Activated naive CD4-positive, alpha-beta T cell treated with anti-CD3 and anti-CD28 coated beads for 36 hours (primary cell): Measurements from ENCODE around the gene TBRG4. TPM values are rescaled to one million over a fixed set of nuclear protein-coding genes. Genes with fewer than 3 reads are reported as not detected.
A peak's percentile ranks its signal among the peaks of the same experiment; 100 is the strongest.
"Not testable (repeated sequence)": the region's sequence is repeated elsewhere in the genome, so short reads cannot be mapped to it uniquely, and the experiment has no call there.

ENCODE experiments used
- CTCF ChIA-PET: fragments of 350-600 bp; sonication (Branson Sonifier 250); formaldehyde crosslinking; loops from one replicate; lab custom pipeline; 2021; ENCODE audit warnings: antibody characterized with exemption; lab: Charles Lee
- DNase-seq: peaks from one replicate; pipeline ENCODE4 v3.0.0-alpha.2; 2020
- H3K27ac Mint-ChIP-seq: one replicate; pipeline ENCODE4 v1.8.0; 2021; ENCODE audit warnings: mild to moderate bottlenecking, mixed read lengths
- H3K27me3 Mint-ChIP-seq: one replicate; pipeline ENCODE4 v1.8.0; 2021; ENCODE audit warnings: low read depth, mixed read lengths
- H3K36me3 Mint-ChIP-seq: one replicate; pipeline ENCODE4 v1.8.0; 2021; ENCODE audit warnings: low read depth, mixed read lengths
- H3K4me1 Mint-ChIP-seq: one replicate; pipeline ENCODE4 v1.8.0; 2021; ENCODE audit warnings: low read depth, mixed read lengths
- H3K4me3 Mint-ChIP-seq: one replicate; pipeline ENCODE4 v1.8.0; 2021; ENCODE audit warnings: mild to moderate bottlenecking, moderate library complexity, mixed read lengths
- H3K9me3 Mint-ChIP-seq: one replicate; pipeline ENCODE4 v1.8.0; 2021; ENCODE audit warnings: mixed read lengths
- intact Hi-C: fragments of 100-400 bp; cut with micrococcal nuclease; formaldehyde crosslinking; loops from one replicate; pipeline ENCODE4 v1.15.1; 2023
- total RNA-seq, 2 experiments: library from RNA; stranded (reverse); gene quantifications; one replicate each; pipeline ENCODE4 v1.2.3, GENCODE V29; 2021

Gene TBRG4
- 100 to 1,000 TPM; 127 to 136 TPM for total RNA-seq

- H3K9me3 Mint-ChIP-seq = no peaks in the 10 kb centered on the region
- peaks cover 40% of the 10 kb centered on the region for H3K4me1 Mint-ChIP-seq
- H3K27ac Mint-ChIP-seq = peak within 1 kb of the TSS; percentile 89
Measured at GRCh38 chr7:45111298-45112223, at the start of gene TBRG4. Gene TBRG4, minus strand, starts transcription at chr7:45111697. Its CDS starts 2,460 bp downstream, at chr7:45109237.

GRCh38 chr7:45161138-45161537, 49.6 kb upstream of the TBRG4 start:
- no peak overlapping the region for H3K27ac Mint-ChIP-seq
- peaks cover 5% of the 10 kb centered on the region for H3K9me3 Mint-ChIP-seq
- no peaks in the 10 kb centered on the region for H3K36me3 Mint-ChIP-seq
- peaks cover 18% of the 10 kb centered on the region for H3K27me3 Mint-ChIP-seq
- intact Hi-C loops = no loop called here
- peaks cover 3% of the 10 kb centered on the region for H3K4me1 Mint-ChIP-seq
- CTCF ChIA-PET = no interaction called here
- DNase-seq = no peak
- H3K4me3 Mint-ChIP-seq = no peak overlapping the region

More at GRCh38 chr7:45111298-45112223, at the start of gene TBRG4:
- CTCF ChIA-PET = interaction anchor here (0.8 to 1.8 kb wide), 6 partner anchors 8 to 139 kb away, joined by 3 to 6 read pairs (median 4); no protein-coding TSS in a partner anchor
- Mint-ChIP-seq H3K4me3 (peak within 1 kb of the TSS; percentile 85), H3K27me3 (no peaks in the 10 kb centered on the region), H3K36me3 (peaks cover 36% of the 10 kb centered on the region)
- intact Hi-C loops = loop anchor here (1.0 to 2.0 kb wide), 10 partner anchors 25 to 529 kb away; partner anchors contain the start of genes H2AZ2, OGDH, PPIA and PURB
- peak; percentile 96 for DNase-seq

GRCh38 chr7:45160417-45160881, 49.0 kb upstream of the TBRG4 start:
- Mint-ChIP-seq H3K36me3 (no peaks in the 10 kb centered on the region), H3K9me3 (peaks cover 5% of the 10 kb centered on the region), H3K4me3 (no peak overlapping the region), H3K27ac (no peak overlapping the region), H3K27me3 (peaks cover 18% of the 10 kb centered on the region), H3K4me1 (peaks cover 3% of the 10 kb centered on the region)
- intact Hi-C loops = no loop called here
- DNase-seq = no peak
- CTCF ChIA-PET = no interaction called here

- Mint-ChIP-seq H3K9me3 (peaks cover 2% of the 10 kb centered on the region), H3K27ac (no peak overlapping the region), H3K36me3 (no peaks in the 10 kb centered on the region), H3K4me1 (peaks cover 3% of the 10 kb centered on the region), H3K4me3 (no peak overlapping the region), H3K27me3 (peaks cover 18% of the 10 kb centered on the region)
- CTCF ChIA-PET = interaction anchor here (9.5 kb wide), 1 partner anchor 101 kb away, joined by 96 read pairs; no protein-coding TSS in a partner anchor
- intact Hi-C loops = no loop called here
- no peak for DNase-seq
Measured at GRCh38 chr7:45159296-45159695, 47.8 kb upstream of the TBRG4 start.

- no peak overlapping the region for H3K27ac Mint-ChIP-seq
- intact Hi-C loops = no loop called here
- H3K4me1 Mint-ChIP-seq = peaks cover 3% of the 10 kb centered on the region
- no peak overlapping the region for H3K4me3 Mint-ChIP-seq
- H3K36me3 Mint-ChIP-seq = no peaks in the 10 kb centered on the region
- no peaks in the 10 kb centered on the region for H3K9me3 Mint-ChIP-seq
- CTCF ChIA-PET = interaction anchor here (9.5 kb wide), 1 partner anchor 101 kb away, joined by 96 read pairs; no protein-coding TSS in a partner anchor
- peaks cover 18% of the 10 kb centered on the region for H3K27me3 Mint-ChIP-seq
- DNase-seq = no peak
Measured at GRCh38 chr7:45158471-45158870, 47.0 kb upstream of the TBRG4 start.

GRCh38 chr7:45157653-45158401, 46.3 kb upstream of the TBRG4 start, which contains the start of gene RAMP3:
Gene RAMP3, plus strand, starts transcription at chr7:45157791. Its CDS starts 38 bp downstream, at chr7:45157829.
- H3K4me1 Mint-ChIP-seq = peaks cover 3% of the 10 kb centered on the region
- CTCF ChIA-PET = interaction anchor here (1.4 to 9.5 kb wide), 2 partner anchors 22 to 102 kb away, joined by 3 to 96 read pairs; no protein-coding TSS in a partner anchor
- no peak for DNase-seq
- no peak within 1 kb of the TSS for H3K27ac Mint-ChIP-seq
- peaks cover 18% of the 10 kb centered on the region for H3K27me3 Mint-ChIP-seq
- no peaks in the 10 kb centered on the region for H3K36me3 Mint-ChIP-seq
- no peak within 1 kb of the TSS for H3K4me3 Mint-ChIP-seq
- H3K9me3 Mint-ChIP-seq = no peaks in the 10 kb centered on the region
- intact Hi-C loops = no loop called here

- no peak overlapping the region for H3K4me3 Mint-ChIP-seq
- no peak overlapping the region for H3K27ac Mint-ChIP-seq
- H3K4me1 Mint-ChIP-seq = peaks cover 3% of the 10 kb centered on the region
- intact Hi-C loops = no loop called here
- DNase-seq = no peak
- peaks cover 18% of the 10 kb centered on the region for H3K27me3 Mint-ChIP-seq
- H3K36me3 Mint-ChIP-seq = no peaks in the 10 kb centered on the region
- CTCF ChIA-PET = interaction anchor here (1.4 to 9.5 kb wide), 2 partner anchors 22 to 103 kb away, joined by 3 to 96 read pairs; no protein-coding TSS in a partner anchor
- no peaks in the 10 kb centered on the region for H3K9me3 Mint-ChIP-seq
Measured at GRCh38 chr7:45157286-45157652, 45.8 kb upstream of the TBRG4 start.

GRCh38 chr7:45156516-45157272, 45.2 kb upstream of the TBRG4 start:
- Mint-ChIP-seq H3K27ac (no peak overlapping the region), H3K9me3 (no peaks in the 10 kb centered on the region), H3K36me3 (no peaks in the 10 kb centered on the region), H3K27me3 (peaks cover 18% of the 10 kb centered on the region), H3K4me3 (no peak overlapping the region), H3K4me1 (peaks cover 3% of the 10 kb centered on the region)
- intact Hi-C loops = no loop called here
- CTCF ChIA-PET = interaction anchor here (0.6 to 9.5 kb wide), 3 partner anchors 23 to 353 kb away, joined by 3 to 96 read pairs (median 3); no protein-coding TSS in a partner anchor
- no peak for DNase-seq

GRCh38 chr7:45155941-45156340, 44.4 kb upstream of the TBRG4 start:
- intact Hi-C loops = no loop called here

GRCh38 chr7:45155357-45155900, 43.9 kb upstream of the TBRG4 start:
- intact Hi-C loops = no loop called here

More at GRCh38 chr7:45155941-45156340, 44.4 kb upstream of the TBRG4 start:
- H3K4me1 Mint-ChIP-seq = peaks cover 3% of the 10 kb centered on the region
- no peaks in the 10 kb centered on the region for H3K36me3 Mint-ChIP-seq
- no peak overlapping the region for H3K27ac Mint-ChIP-seq
- CTCF ChIA-PET = interaction anchor here (1.1 to 9.5 kb wide), 2 partner anchors 17 to 104 kb away, joined by 3 to 96 read pairs; no protein-coding TSS in a partner anchor
- no peak for DNase-seq
- H3K9me3 Mint-ChIP-seq = no peaks in the 10 kb centered on the region
- peaks cover 18% of the 10 kb centered on the region for H3K27me3 Mint-ChIP-seq
- no peak overlapping the region for H3K4me3 Mint-ChIP-seq

GRCh38 chr7:45153861-45154260, 42.4 kb upstream of the TBRG4 start:
- not testable (repeated sequence) for H3K4me1 Mint-ChIP-seq, H3K9me3 Mint-ChIP-seq, DNase-seq, H3K27ac Mint-ChIP-seq, H3K4me3 Mint-ChIP-seq, H3K36me3 Mint-ChIP-seq
- peaks cover 15% of the 10 kb centered on the region for H3K27me3 Mint-ChIP-seq
- CTCF ChIA-PET = interaction anchor here (0.6 to 9.5 kb wide), 10 partner anchors 9 to 298 kb away, joined by 3 to 96 read pairs (median 3); no protein-coding TSS in a partner anchor
- intact Hi-C loops = loop anchor here (1.0 kb wide), 2 partner anchors 106 to 700 kb away; no protein-coding TSS in a partner anchor

More at GRCh38 chr7:45155357-45155900, 43.9 kb upstream of the TBRG4 start:
- no peak overlapping the region for H3K27ac Mint-ChIP-seq
- DNase-seq = no peak
- H3K9me3 Mint-ChIP-seq = no peaks in the 10 kb centered on the region
- peaks cover 18% of the 10 kb centered on the region for H3K27me3 Mint-ChIP-seq
- no peak overlapping the region for H3K4me3 Mint-ChIP-seq
- H3K36me3 Mint-ChIP-seq = no peaks in the 10 kb centered on the region
- peaks cover 3% of the 10 kb centered on the region for H3K4me1 Mint-ChIP-seq
- CTCF ChIA-PET = interaction anchor here (0.7 to 9.5 kb wide), 4 partner anchors 17 to 108 kb away, joined by 3 to 96 read pairs (median 4); no protein-coding TSS in a partner anchor
